ENCODE measurements around the gene TNFRSF14. TPM values are rescaled to one million over a fixed set of nuclear protein-coding genes. Genes with fewer than 3 reads are reported as not detected.

TNFRSF14 gene
- polyA plus RNA-seq, 2 of the 4 experiments (the other 2 are of a cell fraction): 0.16 to 0.25 TPM

DNA sequence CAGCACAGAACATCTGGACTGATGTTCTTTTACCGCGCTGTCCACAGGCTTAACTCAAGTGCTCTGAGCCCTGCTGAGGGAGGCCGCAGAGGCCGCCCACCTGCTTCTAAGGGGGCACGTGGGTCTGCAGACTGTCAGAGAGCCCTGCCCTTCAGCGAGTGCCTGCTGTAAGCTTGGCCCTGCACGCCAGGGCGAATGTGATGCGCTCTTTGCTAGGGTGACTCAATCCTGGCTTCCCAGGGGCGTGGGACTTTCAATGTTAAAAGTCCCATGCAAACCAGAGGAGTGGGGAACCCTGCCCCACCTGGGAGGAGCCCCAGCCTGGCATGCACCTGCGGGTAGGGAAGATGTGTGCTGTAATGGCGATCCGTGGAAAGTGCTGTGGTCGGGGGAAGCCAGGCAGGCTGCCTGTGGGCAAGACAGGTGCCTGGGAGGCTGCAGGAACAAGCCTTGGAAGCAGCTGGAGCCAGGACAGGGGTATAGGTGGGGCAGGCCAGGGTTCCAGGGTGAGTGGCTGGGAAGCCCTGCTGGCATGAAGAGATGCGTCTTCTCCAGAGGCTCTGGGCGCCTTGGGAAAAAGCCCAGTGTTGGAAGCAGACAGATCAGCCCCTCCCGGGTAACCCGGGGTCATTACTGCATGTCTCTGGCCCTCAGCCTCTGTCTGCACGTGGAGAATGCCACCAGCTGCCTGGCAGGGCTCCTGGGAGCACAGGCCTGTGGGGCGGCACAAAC lies 29.2 kb upstream of the TNFRSF14 start:
- peak overlapping the region; percentile 94 to 99 for H3K27ac ChIP-seq
- POLR2A ChIA-PET: interaction anchor here (1.1 to 1.9 kb wide), 2 partner anchors 19 to 20 kb away, joined by 3 to 13 read pairs; no protein-coding TSS in a partner anchor
- H3K4me3 ChIP-seq: peak overlapping the region; percentile 84; the same call in 2 of the 3 replicates
- DNase-seq (ENCODE audit: low read depth in 1 of 2, low spot score in 1 of 2) (no peak), ATAC-seq (peak; percentile 22 to 41), FAIRE-seq (no peak)
- peaks cover 34% of the 10 kb centered on the region for H3K4me1 ChIP-seq
- WGBS (ENCODE audit: missing lambda C conversion rate): 40% methylated on average over 16 of the region's 20 CpGs
- H3K9me3 ChIP-seq: no peaks in the 10 kb centered on the region
- H3K4me2 ChIP-seq: peak overlapping the region; percentile 76
- CTCF ChIA-PET: interaction anchor here (1.1 to 2.4 kb wide), 3 partner anchors 9 to 21 kb away, joined by 3 to 6 read pairs (median 4); no protein-coding TSS in a partner anchor
- TF ChIP-seq RAD21 (conservative IDR thresholded peaks at IDR 0.05 in 1 of 2, IDR thresholded peaks at IDR 0.05 in 1 of 2): no peak
- TF ChIP-seq MYC (IDR thresholded peaks at IDR 0.05; ENCODE audit: borderline replicate concordance, low read length): no peak
- no peak for TF ChIP-seq TFCP2L1 (CRISPR knock-in tag; IDR thresholded peaks at IDR 0.05)
- TF ChIP-seq FOXS1 (CRISPR knock-in tag; IDR thresholded peaks at IDR 0.05): no peak
- no peak for TF ChIP-seq HOXB5 (CRISPR knock-in tag; IDR thresholded peaks at IDR 0.05)
- TF ChIP-seq, protein P1, sequence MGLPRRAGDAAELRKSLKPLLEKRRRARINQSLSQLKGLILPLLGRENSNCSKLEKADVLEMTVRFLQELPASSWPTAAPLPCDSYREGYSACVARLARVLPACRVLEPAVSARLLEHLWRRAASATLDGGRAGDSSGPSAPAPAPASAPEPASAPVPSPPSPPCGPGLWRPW (IDR thresholded peaks at IDR 0.05): no peak
- no peak for TF ChIP-seq HEYL (CRISPR knock-in tag; IDR thresholded peaks at IDR 0.05)
- TF ChIP-seq SMC3 (IDR thresholded peaks at IDR 0.05): no peak
- TF ChIP-seq, protein P2, sequence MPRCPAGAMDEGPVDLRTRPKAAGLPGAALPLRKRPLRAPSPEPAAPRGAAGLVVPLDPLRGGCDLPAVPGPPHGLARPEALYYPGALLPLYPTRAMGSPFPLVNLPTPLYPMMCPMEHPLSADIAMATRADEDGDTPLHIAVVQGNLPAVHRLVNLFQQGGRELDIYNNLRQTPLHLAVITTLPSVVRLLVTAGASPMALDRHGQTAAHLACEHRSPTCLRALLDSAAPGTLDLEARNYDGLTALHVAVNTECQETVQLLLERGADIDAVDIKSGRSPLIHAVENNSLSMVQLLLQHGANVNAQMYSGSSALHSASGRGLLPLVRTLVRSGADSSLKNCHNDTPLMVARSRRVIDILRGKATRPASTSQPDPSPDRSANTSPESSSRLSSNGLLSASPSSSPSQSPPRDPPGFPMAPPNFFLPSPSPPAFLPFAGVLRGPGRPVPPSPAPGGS (IDR thresholded peaks at IDR 0.05): no peak

- Histone ChIP-seq H3K27ac (peak overlapping the region in 1 of 2 experiments; percentile 99; a peak in 3 of 6 replicates), H3K9me3 (no peaks in the 10 kb centered on the region), H3K4me2 (peak overlapping the region; percentile 76; the same call in 2 of the 3 replicates), H3K4me3 (no peak overlapping the region), H3K4me1 (peaks cover 34% of the 10 kb centered on the region)
- DNase-seq (ENCODE audit: low read depth in 1 of 2, low spot score in 1 of 2) (no peak), ATAC-seq (no peak), FAIRE-seq (no peak)
- WGBS (ENCODE audit: missing lambda C conversion rate): no CpG with 5 or more reads among the region's 4 CpGs
- POLR2A ChIA-PET: no interaction called here
- no peak for TF ChIP-seq E2F6 (IDR thresholded peaks at IDR 0.05; ENCODE audit: borderline replicate concordance, low read depth)
- no peak for TF ChIP-seq TFCP2L1 (CRISPR knock-in tag; IDR thresholded peaks at IDR 0.05)
- TF ChIP-seq ZNF302 (CRISPR knock-in tag; IDR thresholded peaks at IDR 0.05): no peak
- TF ChIP-seq JUN (IDR thresholded peaks at IDR 0.05): no peak
- TF ChIP-seq CBX8 (IDR thresholded peaks at IDR 0.05): no peak
- no peak for TF ChIP-seq RFX5 (IDR thresholded peaks at IDR 0.05)
- no peak for TF ChIP-seq NR3C1 (IDR thresholded peaks at IDR 0.05)
- TF ChIP-seq RARB (CRISPR knock-in tag; IDR thresholded peaks at IDR 0.05): no peak
- no peak for TF ChIP-seq ESRRA (IDR thresholded peaks at IDR 0.05; ENCODE audit: borderline replicate concordance, low read length)
- TF ChIP-seq ZC3H11A (IDR thresholded peaks at IDR 0.05): no peak
- TF ChIP-seq HOXB5 (CRISPR knock-in tag; IDR thresholded peaks at IDR 0.05): no peak
- no peak for TF ChIP-seq FOSB (CRISPR knock-in tag; IDR thresholded peaks at IDR 0.05)
- no peak for TF ChIP-seq GATA3 (IDR thresholded peaks at IDR 0.05; ENCODE audit: borderline replicate concordance)
- TF ChIP-seq BHLHE40 (IDR thresholded peaks at IDR 0.05; ENCODE audit: low read depth, low read length): no peak
- no peak for TF ChIP-seq KDM5A (IDR thresholded peaks at IDR 0.05)
- TF ChIP-seq SREBF2 (IDR thresholded peaks at IDR 0.05): no peak
- no peak for TF ChIP-seq CBX2 (IDR thresholded peaks at IDR 0.05; ENCODE audit: borderline replicate concordance, low read depth)
- TF ChIP-seq CHD4 (IDR thresholded peaks at IDR 0.05; ENCODE audit: borderline replicate concordance): no peak
- CTCF ChIA-PET: interaction anchor here (1.1 to 2.4 kb wide), 3 partner anchors 8 to 20 kb away, joined by 3 to 6 read pairs (median 4); no protein-coding TSS in a partner anchor
These were observed 28.7 kb upstream of the TNFRSF14 start for GRCh38 chr1:2527556-2527860.

Data from A549 (cell line).